ENCODE measurements around the gene KIFAP3.

DNA sequence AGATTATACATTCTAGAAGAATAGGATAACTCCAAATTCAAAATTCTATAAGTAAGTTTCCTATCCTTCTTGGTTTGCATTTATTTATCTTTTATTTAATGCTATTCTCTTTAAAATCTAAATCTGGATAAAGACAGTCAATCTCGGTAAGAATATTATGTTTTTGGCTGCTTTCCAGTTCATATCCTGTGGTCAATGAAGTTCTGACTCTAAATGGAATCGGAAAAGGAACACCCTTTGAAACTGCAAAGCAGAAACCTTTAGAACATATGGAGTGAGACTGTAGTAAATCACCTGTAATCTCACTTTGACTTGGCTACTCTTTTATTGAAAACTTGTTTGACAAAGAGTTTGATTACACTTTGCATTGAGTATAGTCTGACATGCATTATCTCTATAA is 85.2 kb downstream of the KIFAP3 start:
- TF ChIP-seq, protein P1, sequence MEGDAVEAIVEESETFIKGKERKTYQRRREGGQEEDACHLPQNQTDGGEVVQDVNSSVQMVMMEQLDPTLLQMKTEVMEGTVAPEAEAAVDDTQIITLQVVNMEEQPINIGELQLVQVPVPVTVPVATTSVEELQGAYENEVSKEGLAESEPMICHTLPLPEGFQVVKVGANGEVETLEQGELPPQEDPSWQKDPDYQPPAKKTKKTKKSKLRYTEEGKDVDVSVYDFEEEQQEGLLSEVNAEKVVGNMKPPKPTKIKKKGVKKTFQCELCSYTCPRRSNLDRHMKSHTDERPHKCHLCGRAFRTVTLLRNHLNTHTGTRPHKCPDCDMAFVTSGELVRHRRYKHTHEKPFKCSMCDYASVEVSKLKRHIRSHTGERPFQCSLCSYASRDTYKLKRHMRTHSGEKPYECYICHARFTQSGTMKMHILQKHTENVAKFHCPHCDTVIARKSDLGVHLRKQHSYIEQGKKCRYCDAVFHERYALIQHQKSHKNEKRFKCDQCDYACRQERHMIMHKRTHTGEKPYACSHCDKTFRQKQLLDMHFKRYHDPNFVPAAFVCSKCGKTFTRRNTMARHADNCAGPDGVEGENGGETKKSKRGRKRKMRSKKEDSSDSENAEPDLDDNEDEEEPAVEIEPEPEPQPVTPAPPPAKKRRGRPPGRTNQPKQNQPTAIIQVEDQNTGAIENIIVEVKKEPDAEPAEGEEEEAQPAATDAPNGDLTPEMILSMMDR (conservative IDR thresholded peaks at IDR 0.05; ENCODE audit: low read length): no peak
- TF ChIP-seq EZH2phosphoT487 (IDR thresholded peaks at IDR 0.05; ENCODE audit: borderline replicate concordance, low read depth, low read length): no peak

All from OCI-LY7 (cell line).